Ectodermal cell (in vitro differentiated cells): ENCODE results near the gene RASSF8.

Source experiments
- H3K27ac ChIP-seq: 2 replicates; pipeline ENCODE4 v1.7.0; 2013; ENCODE audit warnings: mild to moderate bottlenecking, low read depth, low read length; ENCODE audit not compliant: insufficient read depth, poor library complexity, severe bottlenecking
- H3K27me3 ChIP-seq: 2 replicates; pipeline ENCODE4 v1.7.0; 2013; ENCODE audit warnings: mild to moderate bottlenecking, low read length; ENCODE audit not compliant: insufficient read depth, control insufficient read depth, poor library complexity, severe bottlenecking
- H3K36me3 ChIP-seq: one replicate; pipeline ENCODE4 v1.7.0; 2013; ENCODE audit warnings: low read length; ENCODE audit not compliant: control insufficient read depth, insufficient read depth
- H3K4me1 ChIP-seq: one replicate; pipeline ENCODE4 v1.7.0; 2013; ENCODE audit warnings: low read length; ENCODE audit not compliant: control insufficient read depth, insufficient read depth
- H3K4me3 ChIP-seq: 2 replicates; pipeline ENCODE4 v1.7.0; 2013; ENCODE audit warnings: low read depth, low read length, control low read depth; ENCODE audit not compliant: insufficient read depth
- H3K9me3 ChIP-seq: 2 replicates; pipeline ENCODE4 v1.7.0; 2013; ENCODE audit warnings: mild to moderate bottlenecking, low read length, moderate library complexity; ENCODE audit not compliant: control insufficient read depth
- WGBS, 2 experiments: methylation state at CpG; one replicate each; pipeline ENCODE4 v1.1.7; 2013; ENCODE audit warnings: missing lambda C conversion rate in 2 of 2; 5-methylcytosine and 5-hydroxymethylcytosine counted together

Gene RASSF8

DNA sequence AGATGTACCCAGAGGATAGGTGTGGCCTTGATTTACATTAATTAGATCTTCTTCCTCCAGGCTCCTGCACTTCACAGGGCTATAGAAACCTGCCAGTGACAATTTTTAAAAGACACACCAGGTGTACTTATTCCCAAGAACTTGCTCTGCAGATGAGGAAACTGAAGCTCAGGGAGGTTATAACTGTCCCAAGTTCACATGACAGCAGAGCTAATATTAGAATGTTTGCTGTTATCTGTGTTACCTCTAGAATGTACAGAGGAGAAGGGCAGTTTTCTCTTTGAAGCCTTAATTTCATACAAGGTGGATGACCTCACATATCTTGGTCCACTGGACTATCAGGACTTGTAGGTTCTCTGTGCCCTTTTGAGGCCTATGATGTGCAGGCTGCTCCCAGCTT, 27.7 kb downstream of the RASSF8 start:
- no peaks in the 10 kb centered on the region for H3K27me3 ChIP-seq
- no peaks in the 10 kb centered on the region for H3K9me3 ChIP-seq
- H3K36me3 ChIP-seq: no peaks in the 10 kb centered on the region
- peaks cover under 1% of the 10 kb centered on the region for H3K4me1 ChIP-seq
- no peak overlapping the region for H3K27ac ChIP-seq
- no peak overlapping the region for H3K4me3 ChIP-seq

DNA sequence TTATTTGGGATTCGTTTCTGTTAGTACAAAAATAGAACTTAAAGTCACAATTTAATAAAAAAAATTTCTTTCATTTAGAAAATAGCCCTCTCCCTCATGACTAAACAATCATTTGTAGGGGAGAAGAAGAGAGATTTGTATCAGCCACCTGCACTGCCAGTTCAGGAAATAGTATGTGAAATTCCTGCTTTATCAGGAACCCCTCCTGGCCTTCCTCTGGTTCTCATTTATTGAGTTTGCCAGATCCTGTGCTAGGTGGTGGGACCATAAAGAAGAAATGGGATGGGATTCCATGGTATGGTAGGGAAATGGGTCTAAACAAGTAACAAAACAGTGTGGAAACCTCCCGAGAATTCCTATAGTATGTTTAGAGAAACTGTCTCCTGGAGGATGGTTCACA, 30.0 kb downstream of the RASSF8 start:
- Histone ChIP-seq H3K4me3 (no peak overlapping the region), H3K27me3 (no peaks in the 10 kb centered on the region), H3K36me3 (no peaks in the 10 kb centered on the region), H3K4me1 (peaks cover 13% of the 10 kb centered on the region), H3K27ac (no peak overlapping the region), H3K9me3 (no peaks in the 10 kb centered on the region)
- 78 to 86% methylated on average over 1 to 2 of the region's 2 CpGs for WGBS, 2 experiments

DNA sequence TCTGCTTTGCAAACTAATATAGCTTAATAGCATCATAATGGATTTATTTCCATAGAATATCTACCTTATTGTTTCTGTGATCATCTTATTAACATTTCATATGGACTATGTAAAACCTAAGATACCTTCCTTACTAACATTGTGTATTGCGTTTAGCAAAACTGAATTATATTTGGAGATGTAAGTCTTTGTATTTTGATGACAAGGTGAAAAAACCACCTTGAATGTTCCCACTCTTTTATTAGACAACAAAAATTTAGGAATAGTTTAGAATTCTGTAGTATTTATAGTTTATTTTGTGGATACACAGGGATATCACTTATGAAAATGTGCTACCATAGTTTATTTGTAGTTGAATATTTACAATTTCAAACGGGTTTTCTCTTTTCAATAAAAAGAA, 32.0 kb downstream of the RASSF8 start:
- Histone ChIP-seq H3K27me3 (no peaks in the 10 kb centered on the region), H3K4me1 (peaks cover 21% of the 10 kb centered on the region), H3K4me3 (no peak overlapping the region), H3K27ac (no peak overlapping the region), H3K9me3 (no peaks in the 10 kb centered on the region), H3K36me3 (no peaks in the 10 kb centered on the region)
- 75% methylated on average over 1 of the region's 2 CpGs; no CpG with 5 or more reads in 1 of the 2 experiments for WGBS, 2 experiments

DNA sequence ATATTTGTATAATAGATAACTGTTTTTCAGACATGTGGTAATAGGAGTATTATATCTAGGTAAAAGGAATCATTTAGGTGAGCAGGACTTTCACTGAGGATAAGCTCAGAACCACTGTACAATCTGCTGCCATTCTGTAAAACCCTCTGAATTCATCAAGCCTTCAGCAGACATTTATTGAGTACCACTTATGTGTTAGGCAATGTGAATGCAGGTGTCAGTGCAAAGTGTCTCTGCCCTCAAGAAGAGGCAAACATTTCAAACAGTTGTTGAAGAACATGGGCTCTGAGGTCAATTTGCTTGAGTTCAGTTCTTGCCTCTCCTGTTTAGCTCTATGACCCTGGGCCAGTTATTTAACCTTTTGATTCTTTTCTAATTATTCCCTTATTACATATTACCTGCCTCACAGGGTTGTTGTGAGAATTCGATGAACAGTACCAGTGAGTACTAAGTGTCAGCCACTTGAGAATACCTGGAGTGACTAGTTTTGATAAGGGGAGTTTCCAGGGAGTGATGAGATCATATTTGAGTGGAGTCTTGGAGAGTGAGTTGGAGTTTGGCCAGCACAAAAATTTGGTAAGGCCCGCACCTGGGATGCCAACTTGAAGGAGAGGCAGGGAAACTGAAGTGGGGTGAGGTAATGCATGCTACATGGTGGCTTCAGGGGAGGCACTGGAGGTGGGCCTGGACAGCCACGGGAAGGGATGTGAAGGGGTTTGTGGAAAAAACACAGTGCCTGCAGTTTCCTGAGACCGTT, 33.7 kb downstream of the RASSF8 start:
- Histone ChIP-seq H3K27me3 (no peaks in the 10 kb centered on the region), H3K27ac (no peak overlapping the region), H3K4me3 (no peak overlapping the region), H3K4me1 (peaks cover 30% of the 10 kb centered on the region), H3K9me3 (no peaks in the 10 kb centered on the region), H3K36me3 (no peaks in the 10 kb centered on the region)
- whole genome bisulfite sequencing, 2 experiments: 75 to 79% methylated on average over 4 of the region's 4 CpGs

DNA sequence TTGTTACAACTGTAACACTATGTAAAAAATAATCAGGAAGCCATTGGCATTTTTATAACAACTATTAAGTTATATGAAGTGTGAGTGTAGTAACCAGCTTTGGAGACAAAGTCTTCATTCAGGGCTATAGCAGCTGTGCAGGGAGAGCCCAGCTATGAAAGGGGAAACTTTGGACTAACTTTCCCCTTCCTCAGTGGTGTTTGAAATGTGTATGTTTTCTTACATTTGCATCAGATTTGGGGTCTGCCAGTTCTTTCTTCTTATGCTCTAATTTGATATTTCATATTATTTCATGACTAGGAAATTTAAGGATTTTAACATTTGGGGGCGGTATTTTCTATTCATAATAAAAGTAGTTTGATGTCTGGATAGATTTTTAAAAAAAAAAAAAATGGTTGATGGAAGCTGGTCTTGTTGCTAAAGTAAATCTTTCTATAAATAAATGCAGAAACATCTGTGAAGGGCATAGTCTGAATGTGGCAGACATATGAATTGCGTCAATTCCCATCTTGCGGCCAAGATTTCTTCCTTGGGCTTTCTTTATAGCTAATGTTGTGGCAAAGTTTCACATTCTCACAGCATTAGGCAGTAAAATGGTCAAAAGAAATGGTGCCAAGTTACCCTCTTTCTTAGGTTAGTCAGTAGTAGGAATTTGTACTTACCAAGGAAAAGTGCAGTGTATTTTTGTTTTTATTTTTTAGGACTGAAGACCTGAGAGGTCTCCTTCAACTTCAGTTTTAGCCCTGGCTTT, 35.6 kb downstream of the RASSF8 start:
- Histone ChIP-seq H3K4me1 (peaks cover 30% of the 10 kb centered on the region), H3K4me3 (no peak overlapping the region), H3K36me3 (no peaks in the 10 kb centered on the region), H3K9me3 (no peaks in the 10 kb centered on the region), H3K27ac (peak overlapping the region; percentile 27), H3K27me3 (no peaks in the 10 kb centered on the region)
- WGBS, 2 experiments: 94 to 100% methylated on average over 2 to 3 of the region's 3 CpGs

DNA sequence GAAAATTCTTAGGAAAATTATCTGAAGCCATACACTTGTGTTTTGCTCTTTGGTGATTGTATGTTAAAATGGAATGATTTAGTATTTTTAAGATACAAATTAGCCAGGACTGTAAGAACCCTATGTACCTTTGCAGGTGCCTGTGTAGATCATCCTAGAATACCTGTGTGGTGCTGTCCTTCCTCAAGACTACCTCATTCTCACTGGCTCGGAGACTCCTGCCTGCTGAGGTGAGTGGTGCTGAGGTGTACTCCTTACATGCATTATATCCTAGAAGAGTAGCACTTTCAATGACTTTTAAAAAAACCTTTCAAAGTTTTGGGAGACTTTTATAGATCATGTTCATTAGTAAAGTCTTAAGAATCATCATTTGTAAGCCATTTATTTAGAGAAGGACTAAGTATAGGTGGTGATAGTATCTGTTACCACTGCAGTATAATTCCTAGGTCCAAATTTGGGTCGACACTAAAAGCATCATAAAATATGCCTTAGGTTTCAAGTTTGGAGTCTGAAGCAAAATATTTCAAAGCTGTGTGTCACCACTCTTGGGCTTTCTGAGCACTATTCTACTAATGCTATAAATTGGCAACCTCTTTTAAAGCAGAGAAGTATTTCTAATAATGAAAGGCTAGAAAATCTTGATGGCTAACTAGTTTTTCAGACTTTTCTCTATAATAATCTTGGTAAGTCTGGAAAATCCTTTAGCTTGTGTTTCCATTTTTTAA, 36.6 kb downstream of the RASSF8 start:
- Histone ChIP-seq H3K27ac (no peak overlapping the region), H3K4me3 (no peak overlapping the region), H3K9me3 (no peaks in the 10 kb centered on the region), H3K4me1 (peaks cover 30% of the 10 kb centered on the region), H3K27me3 (no peaks in the 10 kb centered on the region), H3K36me3 (no peaks in the 10 kb centered on the region)
- WGBS, 2 experiments: 77 to 87% methylated on average over 2 of the region's 2 CpGs

DNA sequence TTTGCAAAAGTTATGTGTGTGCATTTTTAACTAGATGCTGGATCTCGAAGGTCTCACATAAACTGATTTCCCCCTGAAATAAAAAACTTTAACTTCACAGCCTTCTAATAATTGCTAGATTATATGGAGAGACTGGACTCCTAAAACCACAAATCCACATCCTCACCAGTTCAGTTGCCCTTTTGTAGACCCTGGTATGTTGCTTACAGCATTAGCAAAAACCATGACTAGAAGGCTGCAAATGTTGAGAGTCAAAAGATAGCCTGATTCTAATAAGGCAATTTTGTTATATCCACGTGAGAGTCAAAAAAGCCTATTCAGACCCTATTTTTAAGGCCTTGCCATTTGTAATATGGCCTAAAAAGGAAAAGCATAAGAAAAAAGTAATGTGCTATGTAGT, 37.4 kb downstream of the RASSF8 start:
- WGBS, 2 experiments: 73 to 90% methylated on average over 1 to 2 of the region's 2 CpGs
- no peaks in the 10 kb centered on the region for H3K36me3 ChIP-seq
- H3K4me1 ChIP-seq: peaks cover 30% of the 10 kb centered on the region
- H3K4me3 ChIP-seq: no peak overlapping the region
- no peak overlapping the region for H3K27ac ChIP-seq
- H3K27me3 ChIP-seq: no peaks in the 10 kb centered on the region
- H3K9me3 ChIP-seq: no peaks in the 10 kb centered on the region

DNA sequence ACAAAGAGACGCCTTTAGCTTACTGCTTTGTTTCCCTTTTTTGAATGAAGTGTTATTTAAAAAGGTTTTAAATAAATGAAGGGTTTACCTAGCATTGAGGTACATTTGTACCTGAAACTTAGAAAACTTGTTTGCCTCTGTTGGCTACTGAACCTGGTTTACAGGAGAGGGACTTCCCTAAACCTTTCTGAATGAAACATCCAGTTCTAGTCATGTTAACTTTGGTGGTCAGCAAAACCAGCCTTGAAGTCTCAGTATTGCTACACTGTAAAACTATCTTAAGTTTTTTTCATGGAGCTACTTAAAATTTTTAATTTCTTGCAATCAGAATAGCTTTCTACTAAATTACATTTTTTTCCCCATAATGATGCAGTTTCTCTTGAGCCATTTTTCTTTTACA, 38.2 kb downstream of the RASSF8 start:
- Histone ChIP-seq H3K9me3 (no peaks in the 10 kb centered on the region), H3K36me3 (no peaks in the 10 kb centered on the region), H3K4me1 (peaks cover 30% of the 10 kb centered on the region), H3K27me3 (no peaks in the 10 kb centered on the region), H3K27ac (peak overlapping the region; percentile 31), H3K4me3 (no peak overlapping the region)
- WGBS, 2 experiments: 67 to 83% methylated on average over 1 of the region's 1 CpG

DNA sequence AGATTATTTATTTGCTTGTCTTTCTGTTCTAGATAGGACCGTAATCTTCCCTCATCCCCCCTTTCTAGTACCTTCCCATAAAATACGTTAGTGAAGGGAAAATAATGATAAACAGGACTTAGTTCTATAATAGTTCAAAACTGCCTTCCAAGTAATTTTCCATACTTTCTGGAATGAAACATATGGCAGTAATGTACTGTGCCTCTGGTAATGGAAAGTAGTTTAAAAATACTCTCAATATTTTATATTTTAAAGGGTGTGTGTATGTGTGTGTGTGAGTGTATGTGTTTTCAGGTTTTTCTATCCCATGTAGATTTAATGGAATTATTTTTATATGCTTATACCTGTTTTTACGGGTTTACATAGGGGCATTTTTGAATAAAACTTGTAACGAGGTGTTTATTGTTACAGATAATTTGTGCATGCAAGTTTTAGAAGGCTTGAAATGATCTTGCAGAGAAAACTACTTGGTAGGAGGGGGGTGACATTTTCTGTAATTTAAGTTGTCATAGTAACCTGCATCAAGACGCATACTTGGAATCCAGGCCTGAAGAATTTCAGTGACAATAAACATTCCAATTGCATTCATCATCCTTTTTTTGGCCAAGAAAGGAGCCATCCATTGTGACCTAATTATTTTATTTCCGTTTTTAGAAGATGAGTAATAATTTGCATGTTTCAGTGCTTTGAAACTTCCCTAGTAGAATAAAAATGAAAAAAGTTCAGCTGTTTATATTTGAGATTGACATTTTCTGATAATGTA, 38.9 kb downstream of the RASSF8 start:
- peak overlapping the region; percentile 68 for H3K27ac ChIP-seq
- H3K4me1 ChIP-seq: peaks cover 29% of the 10 kb centered on the region
- H3K9me3 ChIP-seq: no peaks in the 10 kb centered on the region
- H3K27me3 ChIP-seq: no peaks in the 10 kb centered on the region
- H3K36me3 ChIP-seq: no peaks in the 10 kb centered on the region
- 48 to 63% methylated on average over 4 to 5 of the region's 6 CpGs for WGBS, 2 experiments
- H3K4me3 ChIP-seq: no peak overlapping the region
